Right atrium auricular region (tissue), 2 donors: ENCODE results near the gene CLEC6A. TPM values are rescaled to one million over a fixed set of nuclear protein-coding genes. Genes with fewer than 3 reads are reported as not detected.
"Not testable (repeated sequence)": the region's sequence is repeated elsewhere in the genome, so short reads cannot be mapped to it uniquely, and the experiment has no call there.

Experiments
- DNase-seq: peaks from one replicate; pipeline ENCODE4 v3.0.0-alpha.2; 2019; ENCODE audit warnings: low spot score
- H3K27ac ChIP-seq, 2 donors: fragments of 200-600 bp; sonication (generic); 1 replicate in 1 of 2; 2 replicates in 1 of 2; pipeline ENCODE4 v1.5.1; 2016 to 2019
- H3K27me3 ChIP-seq, 2 donors: fragments of 200-600 bp; sonication (generic); one replicate each; pipeline versions ENCODE4 v1.5.1 to v1.6.0; 2017 to 2019
- H3K36me3 ChIP-seq: fragments of 200-600 bp; sonication (generic); one replicate; pipeline ENCODE4 v1.5.1; 2016
- H3K4me1 ChIP-seq, 2 donors: fragments of 200-600 bp; sonication (generic); one replicate each; pipeline versions ENCODE4 v1.5.1 to v1.6.0; 2017 to 2019
- H3K4me3 ChIP-seq, 2 donors: fragments of 200-600 bp; sonication (generic); 1 replicate in 1 of 2; 2 replicates in 1 of 2; pipeline ENCODE4 v1.5.1; 2017 to 2019; ENCODE audit warnings: mild to moderate bottlenecking in 1 of 2, moderate library complexity in 1 of 2
- H3K9me3 ChIP-seq, 2 donors: fragments of 200-600 bp; sonication (generic); one replicate each; pipeline ENCODE4 v1.5.1; 2019
- total RNA-seq, 2 donors: library from RNA; depleted of rRNA; stranded (reverse); fragments of >200 nt; gene quantifications; one replicate each; pipeline ENCODE4 v1.1.0, GENCODE V29; 2016
- TF ChIP-seq, protein P1 (sequence below), 2 donors: fragments of 200-600 bp; sonication (generic); IDR thresholded peaks; one replicate each; pipeline ENCODE4 v1.5.1; 2019; ENCODE audit warnings: antibody characterized with exemption in 2 of 2

The CLEC6A gene
- total RNA-seq = not detected

DNA sequence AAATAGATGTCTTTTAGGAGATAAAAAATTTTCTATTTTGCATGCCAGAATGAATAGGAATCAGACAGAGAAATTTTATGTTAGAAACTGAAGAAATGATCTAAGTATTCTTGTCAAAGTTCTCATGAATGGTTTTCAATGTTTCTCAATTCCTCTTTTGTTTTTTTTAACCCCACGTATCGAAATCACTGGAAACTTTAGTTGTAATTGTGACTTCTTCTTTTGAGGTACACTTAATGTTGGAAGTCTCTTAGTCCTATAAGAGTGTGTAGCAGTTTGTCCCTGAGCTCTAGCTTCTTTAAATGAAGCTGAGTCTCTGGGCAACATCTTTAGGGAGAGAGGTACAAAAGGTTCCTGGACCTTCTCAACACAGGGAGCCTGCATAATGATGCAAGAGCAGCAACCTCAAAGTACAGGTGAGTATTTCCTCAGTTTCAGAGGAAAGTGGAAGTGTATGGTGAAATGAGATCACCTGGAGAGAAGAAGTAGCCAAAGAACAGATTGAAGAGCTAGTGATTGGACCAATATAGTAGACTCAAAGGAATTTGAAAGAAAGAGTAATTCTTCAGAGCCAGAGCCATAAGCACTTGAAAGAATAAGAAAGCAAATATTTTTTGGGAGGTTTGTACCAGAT is at the start of gene CLEC6A:
TSS of gene CLEC6A (plus strand) at position 236 of the 634 bp plus-strand sequence. CDS start at position 386, 150 bp downstream.
- no peak within 1 kb of the TSS for H3K27ac ChIP-seq
- DNase-seq = no peak
- no peaks in the 10 kb centered on the region for H3K36me3 ChIP-seq
- TF ChIP-seq, protein P1, sequence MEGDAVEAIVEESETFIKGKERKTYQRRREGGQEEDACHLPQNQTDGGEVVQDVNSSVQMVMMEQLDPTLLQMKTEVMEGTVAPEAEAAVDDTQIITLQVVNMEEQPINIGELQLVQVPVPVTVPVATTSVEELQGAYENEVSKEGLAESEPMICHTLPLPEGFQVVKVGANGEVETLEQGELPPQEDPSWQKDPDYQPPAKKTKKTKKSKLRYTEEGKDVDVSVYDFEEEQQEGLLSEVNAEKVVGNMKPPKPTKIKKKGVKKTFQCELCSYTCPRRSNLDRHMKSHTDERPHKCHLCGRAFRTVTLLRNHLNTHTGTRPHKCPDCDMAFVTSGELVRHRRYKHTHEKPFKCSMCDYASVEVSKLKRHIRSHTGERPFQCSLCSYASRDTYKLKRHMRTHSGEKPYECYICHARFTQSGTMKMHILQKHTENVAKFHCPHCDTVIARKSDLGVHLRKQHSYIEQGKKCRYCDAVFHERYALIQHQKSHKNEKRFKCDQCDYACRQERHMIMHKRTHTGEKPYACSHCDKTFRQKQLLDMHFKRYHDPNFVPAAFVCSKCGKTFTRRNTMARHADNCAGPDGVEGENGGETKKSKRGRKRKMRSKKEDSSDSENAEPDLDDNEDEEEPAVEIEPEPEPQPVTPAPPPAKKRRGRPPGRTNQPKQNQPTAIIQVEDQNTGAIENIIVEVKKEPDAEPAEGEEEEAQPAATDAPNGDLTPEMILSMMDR (IDR thresholded peaks at IDR 0.05) = no peak
- H3K27me3 ChIP-seq = no peaks in the 10 kb centered on the region
- H3K4me1 ChIP-seq = no peaks in the 10 kb centered on the region
- H3K4me3 ChIP-seq = no peak within 1 kb of the TSS
- H3K9me3 ChIP-seq = no peaks in the 10 kb centered on the region

GRCh38 chr12:8419576-8419975 is 36.2 kb upstream of the CLEC6A start:
- H3K9me3 ChIP-seq, H3K4me3 ChIP-seq, DNase-seq, H3K27ac ChIP-seq, H3K27me3 ChIP-seq, H3K36me3 ChIP-seq, H3K4me1 ChIP-seq: not testable (repeated sequence)

- TF ChIP-seq, protein P1 (IDR thresholded peaks at IDR 0.05) = no peak
- Histone ChIP-seq H3K27ac (no peak overlapping the region), H3K27me3 (no peaks in the 10 kb centered on the region), H3K4me3 (no peak overlapping the region), H3K36me3 (no peaks in the 10 kb centered on the region), H3K9me3 (no peaks in the 10 kb centered on the region), H3K4me1 (no peaks in the 10 kb centered on the region)
- no peak for DNase-seq
These were observed 35.3 kb upstream of the CLEC6A start for GRCh38 chr12:8420506-8420905.

- not testable (repeated sequence) for H3K4me3 ChIP-seq, H3K27ac ChIP-seq, H3K27me3 ChIP-seq
These were observed 11.1 kb upstream of the CLEC6A start for GRCh38 chr12:8444536-8445278.

DNA sequence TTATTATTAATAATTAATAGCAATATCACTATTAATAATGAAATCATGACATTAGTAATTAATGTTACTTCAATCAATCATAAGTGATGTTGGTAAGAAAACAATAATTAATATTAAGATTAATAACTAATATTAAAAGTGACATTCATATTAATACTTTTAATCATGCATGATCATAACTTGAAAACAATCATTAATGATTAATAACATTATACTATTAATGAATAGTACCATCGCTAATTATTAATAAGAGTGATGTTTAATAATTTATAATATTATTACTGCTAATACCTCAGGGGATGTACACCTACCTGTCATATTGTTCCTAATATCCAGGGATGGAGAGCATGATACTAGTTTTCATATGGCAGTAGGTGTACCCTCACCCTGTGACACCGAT is 10.0 kb upstream of the CLEC6A start:
- Histone ChIP-seq H3K27me3 (no peaks in the 10 kb centered on the region), H3K4me3 (no peak overlapping the region), H3K9me3 (no peaks in the 10 kb centered on the region), H3K4me1 (no peaks in the 10 kb centered on the region), H3K27ac (no peak overlapping the region), H3K36me3 (no peaks in the 10 kb centered on the region)
- no peak for DNase-seq
- TF ChIP-seq, protein P1 (IDR thresholded peaks at IDR 0.05) = no peak

More at GRCh38 chr12:8444536-8445278, 11.1 kb upstream of the CLEC6A start:
- H3K9me3 ChIP-seq, DNase-seq, H3K4me1 ChIP-seq, H3K36me3 ChIP-seq: not testable (repeated sequence)

DNA sequence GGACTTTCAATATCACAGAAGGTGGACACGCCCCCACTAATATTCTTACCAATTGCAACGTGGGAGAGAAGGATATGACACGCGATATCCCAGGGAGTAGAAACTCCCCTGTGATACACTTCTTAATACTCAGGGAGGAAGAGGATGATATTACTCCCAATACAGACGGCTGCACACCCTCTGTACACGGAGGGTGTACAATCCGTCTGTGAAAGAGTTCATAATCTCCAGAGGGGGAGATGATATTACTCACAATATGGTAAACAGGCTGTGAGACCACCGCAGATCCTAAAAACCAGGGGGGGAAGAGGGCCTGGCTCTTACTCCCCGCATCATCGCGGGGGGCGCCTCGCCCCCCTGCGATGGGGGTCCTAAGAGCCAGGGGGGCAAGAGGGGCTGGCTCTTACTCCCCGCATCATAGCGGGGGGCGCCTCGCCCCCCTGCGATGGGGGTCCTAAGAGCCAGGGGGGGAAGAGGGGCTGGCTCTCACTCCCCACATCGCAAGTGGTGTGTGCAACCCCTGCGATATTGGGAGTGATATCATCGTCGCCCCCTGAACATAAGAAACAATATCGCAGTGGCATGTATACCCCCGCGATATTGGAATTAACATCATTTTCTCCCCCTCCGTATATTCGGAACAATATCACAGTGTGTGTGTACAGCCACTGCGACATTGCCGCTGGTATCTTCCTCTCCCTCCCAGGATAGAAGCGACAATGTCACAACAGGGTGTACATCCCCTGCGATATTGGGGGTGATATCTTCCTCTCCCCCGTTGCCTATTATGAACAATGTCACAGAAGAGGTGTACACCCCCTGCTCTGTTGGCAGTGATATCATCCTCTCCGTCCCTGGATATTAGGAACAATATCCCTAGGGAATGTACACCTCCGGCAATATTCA is 8.9 kb upstream of the CLEC6A start:
- no peak for DNase-seq
- Histone ChIP-seq H3K27me3 (no peaks in the 10 kb centered on the region), H3K27ac (no peak overlapping the region), H3K4me3 (no peak overlapping the region), H3K36me3 (no peaks in the 10 kb centered on the region), H3K4me1 (no peaks in the 10 kb centered on the region), H3K9me3 (no peaks in the 10 kb centered on the region)
- TF ChIP-seq, protein P1 (IDR thresholded peaks at IDR 0.05) = no peak
